Brain microvascular endothelial cell (primary cell): Measurements from ENCODE around the gene TPGS1.
"Not testable (repeated sequence)": the region's sequence is repeated elsewhere in the genome, so short reads cannot be mapped to it uniquely, and the experiment has no call there.

Experiments
- DNase-seq: peaks from one replicate; pipeline ENCODE4 v3.0.0-alpha.2; 2020
- H3K27ac ChIP-seq: fragments of 250-450 bp; sonication (Bioruptor Pico); 2 replicates; pipeline ENCODE4 v1.5.1; 2020; ENCODE audit warnings: mild to moderate bottlenecking, moderate library complexity
- H3K27me3 ChIP-seq: fragments of 250-450 bp; sonication (Bioruptor Pico); replicated peaks from 2 replicates; pipeline ENCODE4 v1.5.1; 2020; ENCODE audit warnings: mild to moderate bottlenecking
- H3K36me3 ChIP-seq: fragments of 250-450 bp; sonication (Bioruptor Pico); replicated peaks from 2 replicates; pipeline ENCODE4 v1.5.1; 2020; ENCODE audit warnings: mild to moderate bottlenecking
- H3K4me3 ChIP-seq: 2 replicates; pipeline ENCODE4 v1.5.1; 2011; ENCODE audit warnings: low read depth, mild to moderate bottlenecking, control low read depth, low read length, moderate library complexity
- CTCF ChIP-seq: IDR thresholded peaks from 2 replicates; pipeline ENCODE4 v1.5.1; 2011; ENCODE audit warnings: low read depth, mild to moderate bottlenecking, moderate library complexity, low read length, control low read depth, inconsistent platforms; ENCODE audit errors: missing control alignments
- in situ Hi-C: cut with HindIII; loops from 2 replicates; pipeline ENCODE4 v1.10.0; 2017; ENCODE audit warnings: low sequenced_read_pairs, low pct_ligation_motif_present

Gene TPGS1

GRCh38 chr19:475360-475759 lies 31.9 kb upstream of the TPGS1 start:
- Histone ChIP-seq H3K4me3 (no peak overlapping the region), H3K36me3 (no peaks in the 10 kb centered on the region), H3K27ac (no peak overlapping the region), H3K27me3 (no peaks in the 10 kb centered on the region)
- TF ChIP-seq CTCF: no peak
- no peak for DNase-seq
- in situ Hi-C loops: no loop called here

- Histone ChIP-seq H3K27ac (no peak overlapping the region), H3K27me3 (no peaks in the 10 kb centered on the region), H3K4me3 (no peak overlapping the region), H3K36me3 (no peaks in the 10 kb centered on the region)
- in situ Hi-C loops: no loop called here
- DNase-seq: no peak
- no peak for TF ChIP-seq CTCF
These were observed 28.9 kb upstream of the TPGS1 start for GRCh38 chr19:478236-478903.

GRCh38 chr19:478976-479375 lies 28.3 kb upstream of the TPGS1 start:
- in situ Hi-C loops: no loop called here
- H3K36me3 ChIP-seq: no peaks in the 10 kb centered on the region
- H3K27me3 ChIP-seq: no peaks in the 10 kb centered on the region
- H3K27ac ChIP-seq: no peak overlapping the region
- no peak overlapping the region for H3K4me3 ChIP-seq
- DNase-seq: no peak
- TF ChIP-seq CTCF: no peak

GRCh38 chr19:480016-480855 lies 27.1 kb upstream of the TPGS1 start:
- DNase-seq: peak; percentile 58
- H3K27me3 ChIP-seq: no peaks in the 10 kb centered on the region
- in situ Hi-C loops: no loop called here
- no peaks in the 10 kb centered on the region for H3K36me3 ChIP-seq
- peak; percentile 73 for TF ChIP-seq CTCF
- no peak overlapping the region for H3K27ac ChIP-seq
- peak overlapping the region; percentile 38 for H3K4me3 ChIP-seq

- DNase-seq, H3K27ac ChIP-seq, H3K36me3 ChIP-seq, H3K27me3 ChIP-seq, in situ Hi-C loops, H3K4me3 ChIP-seq: not testable (repeated sequence)
These were observed 26.2 kb upstream of the TPGS1 start for GRCh38 chr19:481100-481499.

GRCh38 chr19:482186-483041 lies 24.9 kb upstream of the TPGS1 start:
- H3K36me3 ChIP-seq: no peaks in the 10 kb centered on the region
- no peak for DNase-seq
- no peaks in the 10 kb centered on the region for H3K27me3 ChIP-seq
- in situ Hi-C loops: no loop called here
- peak; percentile 7 for TF ChIP-seq CTCF
- H3K4me3 ChIP-seq: no peak overlapping the region
- no peak overlapping the region for H3K27ac ChIP-seq
